Measurements from ENCODE around the gene APBA2.

GRCh38 chr15:28876131-28876844 is 9.5 kb upstream of the APBA2 start:
- TF ChIP-seq GATA3 (IDR thresholded peaks at IDR 0.05; ENCODE audit: low read depth, low read length) (no peak), GATA2 (IDR thresholded peaks at IDR 0.05; ENCODE audit: low read depth, low read length) (no peak)

Measured in SH-SY5Y (cell line).